ENCODE results near the gene CCBE1.

DNA sequence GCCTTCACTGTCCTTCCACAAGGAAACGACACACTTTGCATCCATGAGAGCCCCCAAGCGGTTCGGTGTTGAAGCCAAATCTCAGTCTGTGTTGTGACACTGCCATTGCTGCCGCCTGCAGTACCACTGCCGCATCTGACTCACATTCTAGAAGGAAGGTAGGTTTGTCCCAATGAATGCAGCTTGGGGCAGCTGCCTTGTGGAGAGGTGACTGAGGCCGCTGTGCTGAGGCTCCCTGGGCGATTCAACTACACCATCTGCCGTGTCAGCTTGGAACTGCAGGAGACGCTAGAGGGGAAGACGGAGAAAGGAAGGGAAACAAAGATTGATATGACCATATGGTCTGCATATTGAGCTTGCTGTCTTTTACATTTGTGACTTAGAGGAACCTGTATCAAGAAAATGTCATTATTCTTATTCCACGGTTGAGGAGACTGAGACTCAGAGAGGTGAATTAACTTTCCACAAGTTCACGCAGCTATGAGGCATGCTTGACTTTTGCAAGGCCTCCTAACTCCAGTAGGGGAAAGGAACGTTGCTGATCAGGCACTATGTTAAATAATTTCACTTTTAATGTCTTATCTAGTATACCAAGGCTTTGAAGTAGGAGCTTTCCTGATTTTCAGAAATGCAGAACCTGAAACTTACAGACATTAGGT is 294.7 kb downstream of the CCBE1 start:
- TF ChIP-seq, protein P1, sequence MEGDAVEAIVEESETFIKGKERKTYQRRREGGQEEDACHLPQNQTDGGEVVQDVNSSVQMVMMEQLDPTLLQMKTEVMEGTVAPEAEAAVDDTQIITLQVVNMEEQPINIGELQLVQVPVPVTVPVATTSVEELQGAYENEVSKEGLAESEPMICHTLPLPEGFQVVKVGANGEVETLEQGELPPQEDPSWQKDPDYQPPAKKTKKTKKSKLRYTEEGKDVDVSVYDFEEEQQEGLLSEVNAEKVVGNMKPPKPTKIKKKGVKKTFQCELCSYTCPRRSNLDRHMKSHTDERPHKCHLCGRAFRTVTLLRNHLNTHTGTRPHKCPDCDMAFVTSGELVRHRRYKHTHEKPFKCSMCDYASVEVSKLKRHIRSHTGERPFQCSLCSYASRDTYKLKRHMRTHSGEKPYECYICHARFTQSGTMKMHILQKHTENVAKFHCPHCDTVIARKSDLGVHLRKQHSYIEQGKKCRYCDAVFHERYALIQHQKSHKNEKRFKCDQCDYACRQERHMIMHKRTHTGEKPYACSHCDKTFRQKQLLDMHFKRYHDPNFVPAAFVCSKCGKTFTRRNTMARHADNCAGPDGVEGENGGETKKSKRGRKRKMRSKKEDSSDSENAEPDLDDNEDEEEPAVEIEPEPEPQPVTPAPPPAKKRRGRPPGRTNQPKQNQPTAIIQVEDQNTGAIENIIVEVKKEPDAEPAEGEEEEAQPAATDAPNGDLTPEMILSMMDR (conservative IDR thresholded peaks at IDR 0.05) = peak; percentile 98
- TF ChIP-seq ZFX (IDR thresholded peaks at IDR 0.05) = no peak

Measured in C4-2B (cell line).